ENCODE data around the gene GDF2. TPM values are rescaled to one million over a fixed set of nuclear protein-coding genes. Genes with fewer than 3 reads are reported as not detected.

Gene GDF2
- total and polyA plus RNA-seq, 10 of the 15 experiments (the other 5 are each of a cell fraction or from before 2014, with no cell fraction given): not detected

GRCh38 chr10:47317251-47317650 lies 5.0 kb upstream of the GDF2 start (continued):
- TF ChIP-seq USF2 (IDR thresholded peaks at IDR 0.05; ENCODE audit: borderline replicate concordance, low read depth, low read length) (no peak), SREBF2 (IDR thresholded peaks at IDR 0.05; ENCODE audit: low read length) (no peak)

GRCh38 chr10:47318706-47319105 lies 3.5 kb upstream of the GDF2 start:
- no TSS peak for BruUV-seq (replicated peaks)
- ChIA-PET CTCF (no interaction called here), POLR2A (interaction anchor here (0.6 kb wide), 1 partner anchor 1146 kb away, joined by 3 read pairs; no protein-coding TSS in a partner anchor), RAD21 (ENCODE audit: unreplicated experiment) (interaction anchor here (0.6 kb wide), 1 partner anchor 223 kb away, joined by 3 read pairs; no protein-coding TSS in a partner anchor), SMC1A (ENCODE audit: uncharacterized antibody, unreplicated experiment) (no interaction called here)
- Histone ChIP-seq H3K4me3 (no peak overlapping the region), H3K36me3 (ENCODE audit: control insufficient read depth in 2 of 2, insufficient read depth in 2 of 2, low read length in 1 of 2) (no peaks in the 10 kb centered on the region), H2AFZ (ENCODE audit: control insufficient read depth, low read depth, low read length) (no peak overlapping the region), H3K9ac (ENCODE audit: control insufficient read depth, insufficient read depth, low read length) (no peak overlapping the region), H3K27ac (ENCODE audit: control insufficient read depth, insufficient read depth) (no peak overlapping the region), H3K4me1 (ENCODE audit: control insufficient read depth, insufficient read depth, low read length) (no peaks in the 10 kb centered on the region), H3K9me3 (replicated peaks; ENCODE audit: control insufficient read depth, insufficient read depth, low read length) (no peaks in the 10 kb centered on the region), H4K20me1 (ENCODE audit: control insufficient read depth, insufficient read depth) (no peaks in the 10 kb centered on the region), H3K27me3 (replicated peaks in 1 of 2; ENCODE audit: control insufficient read depth in 2 of 2, insufficient read depth in 2 of 2, low read length in 1 of 2) (no peaks in the 10 kb centered on the region; a peak in 1 of 4 replicates), H3K4me2 (ENCODE audit: control insufficient read depth, insufficient read depth) (no peak overlapping the region), H3K79me2 (ENCODE audit: control insufficient read depth, insufficient read depth, low read length) (no peaks in the 10 kb centered on the region)
- in situ Hi-C loops (cut with MboI) (no loop called here), intact Hi-C loops (cut with micrococcal nuclease; ENCODE audit: unreplicated experiment) (no loop called here)
- no peak for DNase-seq (ENCODE audit: low read depth, low spot score)
- no peak for ATAC-seq
- 42% methylated on average over 9 of the region's 9 CpGs for WGBS (ENCODE audit: insufficient coverage, insufficient replicate concordance, low lambda C conversion rate, missing lambda C conversion rate)
- TF ChIP-seq USF2 (IDR thresholded peaks at IDR 0.05; ENCODE audit: borderline replicate concordance, low read depth, low read length) (no peak), E2F8 (IDR thresholded peaks at IDR 0.05; ENCODE audit: low read depth, partially characterized antibody) (no peak), ZSCAN29 (IDR thresholded peaks at IDR 0.05) (no peak), BCL11A (IDR thresholded peaks at IDR 0.05; ENCODE audit: low read depth, low read length) (no peak), NFYB (IDR thresholded peaks at IDR 0.05; ENCODE audit: insufficient read depth, low read depth, low read length) (peak; percentile 77)
- FAIRE-seq: no peak

Measured in GM12878 (cell line).